MCF 10A (cell line): ENCODE measurements around the gene VWF. TPM values are rescaled to one million over a fixed set of nuclear protein-coding genes. Genes with fewer than 3 reads are reported as not detected.

ENCODE experiments used
- BruUV-seq: library from RNA; stranded (reverse); fragments of 400-500 nt; replicated peaks from 2 replicates; lab custom pipeline; 2021; lab: Mats Ljungman, UMichigan
- CTCF ChIA-PET: fragments of 300-600 bp; sonication (Branson Sonifier 250); formaldehyde crosslinking; extraction: SDS; loops from one replicate; lab custom pipeline; 2021; ENCODE audit warnings: antibody characterized with exemption, inconsistent platforms; lab: Yijun Ruan, JAX
- POLR2A ChIA-PET: fragments of 300-600, 350-650 bp; sonication (Branson Sonifier 250); formaldehyde crosslinking; extraction: SDS; loops from one replicate; lab custom pipeline; 2020; ENCODE audit warnings: antibody characterized with exemption, inconsistent platforms; lab: Yijun Ruan, JAX
- DNase-seq: peaks from one replicate; pipeline ENCODE4 v3.0.0-alpha.2; 2018; ENCODE audit not compliant: unreplicated experiment
- H3K27ac Mint-ChIP-seq: one replicate; pipeline ENCODE4 v1.8.0; 2022; ENCODE audit warnings: mild to moderate bottlenecking, low read depth, mixed read lengths; ENCODE audit not compliant: unreplicated experiment
- H3K27me3 Mint-ChIP-seq: one replicate; pipeline ENCODE4 v1.8.0; 2022; ENCODE audit warnings: mixed read lengths; ENCODE audit not compliant: insufficient read depth, unreplicated experiment
- H3K36me3 Mint-ChIP-seq: one replicate; pipeline ENCODE4 v1.8.0; 2022; ENCODE audit warnings: mild to moderate bottlenecking, moderate library complexity, mixed read lengths; ENCODE audit not compliant: insufficient read depth, unreplicated experiment
- H3K4me1 Mint-ChIP-seq: one replicate; pipeline ENCODE4 v1.8.0; 2022; ENCODE audit warnings: mixed read lengths; ENCODE audit not compliant: insufficient read depth, unreplicated experiment
- H3K4me3 Mint-ChIP-seq: one replicate; pipeline ENCODE4 v1.8.0; 2022; ENCODE audit warnings: mild to moderate bottlenecking, moderate library complexity, mixed read lengths; ENCODE audit not compliant: unreplicated experiment
- H3K9me3 Mint-ChIP-seq: one replicate; pipeline ENCODE4 v1.8.0; 2022; ENCODE audit warnings: mixed read lengths; ENCODE audit not compliant: unreplicated experiment
- intact Hi-C: fragments of 100-400 bp; cut with micrococcal nuclease; formaldehyde crosslinking; loops from 2 replicates; pipeline ENCODE4 v1.14.1; 2022
- total RNA-seq: library from RNA; stranded (reverse); gene quantifications from 2 replicates; pipeline ENCODE4 v1.2.3, GENCODE V29; 2022
- TF ChIP-seq, protein P1 (sequence below): fragments of 200-600 bp; IDR thresholded peaks from one replicate; pipeline ENCODE4 v1.8.0; 2022; ENCODE audit warnings: antibody characterized with exemption, mild to moderate bottlenecking; ENCODE audit not compliant: unreplicated experiment

The VWF gene
- total RNA-seq, 1 experiment from 2014 or later: not detected

- TF ChIP-seq, protein P1, sequence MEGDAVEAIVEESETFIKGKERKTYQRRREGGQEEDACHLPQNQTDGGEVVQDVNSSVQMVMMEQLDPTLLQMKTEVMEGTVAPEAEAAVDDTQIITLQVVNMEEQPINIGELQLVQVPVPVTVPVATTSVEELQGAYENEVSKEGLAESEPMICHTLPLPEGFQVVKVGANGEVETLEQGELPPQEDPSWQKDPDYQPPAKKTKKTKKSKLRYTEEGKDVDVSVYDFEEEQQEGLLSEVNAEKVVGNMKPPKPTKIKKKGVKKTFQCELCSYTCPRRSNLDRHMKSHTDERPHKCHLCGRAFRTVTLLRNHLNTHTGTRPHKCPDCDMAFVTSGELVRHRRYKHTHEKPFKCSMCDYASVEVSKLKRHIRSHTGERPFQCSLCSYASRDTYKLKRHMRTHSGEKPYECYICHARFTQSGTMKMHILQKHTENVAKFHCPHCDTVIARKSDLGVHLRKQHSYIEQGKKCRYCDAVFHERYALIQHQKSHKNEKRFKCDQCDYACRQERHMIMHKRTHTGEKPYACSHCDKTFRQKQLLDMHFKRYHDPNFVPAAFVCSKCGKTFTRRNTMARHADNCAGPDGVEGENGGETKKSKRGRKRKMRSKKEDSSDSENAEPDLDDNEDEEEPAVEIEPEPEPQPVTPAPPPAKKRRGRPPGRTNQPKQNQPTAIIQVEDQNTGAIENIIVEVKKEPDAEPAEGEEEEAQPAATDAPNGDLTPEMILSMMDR: no peak
- CTCF ChIA-PET: interaction anchor here (0.7 to 1.0 kb wide), 4 partner anchors 11 to 188 kb away, joined by 3 to 4 read pairs (median 3); no protein-coding TSS in a partner anchor
- BruUV-seq: no TSS peak
Measured at GRCh38 chr12:6096527-6096926, 27.9 kb downstream of the VWF start.

GRCh38 chr12:6095269-6095668 lies 29.2 kb downstream of the VWF start:
- no peak overlapping the region for H3K27ac Mint-ChIP-seq
- BruUV-seq: no TSS peak
- peaks cover 33% of the 10 kb centered on the region for H3K4me1 Mint-ChIP-seq
- H3K9me3 Mint-ChIP-seq: no peaks in the 10 kb centered on the region
- CTCF ChIA-PET: interaction anchor here (0.6 to 1.0 kb wide), 2 partner anchors 31 to 180 kb away, joined by 3 read pairs; no protein-coding TSS in a partner anchor
- no peaks in the 10 kb centered on the region for H3K36me3 Mint-ChIP-seq
- TF ChIP-seq, protein P1: no peak
- no peak overlapping the region for H3K4me3 Mint-ChIP-seq
- no peaks in the 10 kb centered on the region for H3K27me3 Mint-ChIP-seq
- POLR2A ChIA-PET: no interaction called here
- no peak for DNase-seq
- intact Hi-C loops: loop anchor here (10.0 kb wide), 1 partner anchor 190 kb away; no protein-coding TSS in a partner anchor

More at GRCh38 chr12:6096527-6096926, 27.9 kb downstream of the VWF start:
- intact Hi-C loops: loop anchor here (10.0 kb wide), 1 partner anchor 188 kb away; no protein-coding TSS in a partner anchor
- Mint-ChIP-seq H3K27ac (no peak overlapping the region), H3K4me3 (no peak overlapping the region), H3K9me3 (no peaks in the 10 kb centered on the region), H3K27me3 (no peaks in the 10 kb centered on the region), H3K36me3 (no peaks in the 10 kb centered on the region), H3K4me1 (peaks cover 29% of the 10 kb centered on the region)
- peak; percentile 39 for DNase-seq
- POLR2A ChIA-PET: no interaction called here

DNA sequence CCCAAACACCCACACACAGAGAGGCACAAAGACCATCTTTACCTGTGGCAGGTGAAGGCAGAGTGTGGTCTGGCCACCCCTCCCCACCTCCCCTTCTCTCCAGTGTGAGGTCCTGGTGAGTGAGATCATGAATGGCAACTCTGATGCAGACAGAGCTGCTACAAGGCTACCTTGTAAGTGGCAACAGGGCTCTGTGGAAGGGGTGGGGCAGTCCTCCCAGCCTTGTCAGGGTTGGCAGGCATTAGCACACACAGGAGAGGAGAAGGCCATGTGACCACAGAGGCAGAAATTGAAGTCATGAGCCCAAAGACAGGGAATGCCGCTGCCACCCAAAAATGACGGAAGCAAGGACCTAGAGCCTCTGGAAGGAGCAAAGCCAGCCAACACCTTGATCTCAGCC lies 30.7 kb downstream of the VWF start:
- Mint-ChIP-seq H3K27me3 (no peaks in the 10 kb centered on the region), H3K36me3 (no peaks in the 10 kb centered on the region), H3K27ac (peak overlapping the region; percentile 77), H3K4me1 (peaks cover 33% of the 10 kb centered on the region), H3K4me3 (peak overlapping the region; percentile 54), H3K9me3 (no peaks in the 10 kb centered on the region)
- POLR2A ChIA-PET: interaction anchor here (0.6 to 1.8 kb wide), 11 partner anchors 9 to 284 kb away, joined by 3 to 8 read pairs (median 5); partner anchors contain the start of gene CD9
- CTCF ChIA-PET: interaction anchor here (0.5 to 1.7 kb wide), 8 partner anchors 9 to 105 kb away, joined by 3 to 9 read pairs (median 3); no protein-coding TSS in a partner anchor
- TF ChIP-seq, protein P1: no peak
- no TSS peak for BruUV-seq
- intact Hi-C loops: loop anchor here (1.0 to 10.0 kb wide), 2 partner anchors 89 to 191 kb away; no protein-coding TSS in a partner anchor
- DNase-seq: peak; percentile 34
